ENCODE data around the gene ATP9A.

DNA sequence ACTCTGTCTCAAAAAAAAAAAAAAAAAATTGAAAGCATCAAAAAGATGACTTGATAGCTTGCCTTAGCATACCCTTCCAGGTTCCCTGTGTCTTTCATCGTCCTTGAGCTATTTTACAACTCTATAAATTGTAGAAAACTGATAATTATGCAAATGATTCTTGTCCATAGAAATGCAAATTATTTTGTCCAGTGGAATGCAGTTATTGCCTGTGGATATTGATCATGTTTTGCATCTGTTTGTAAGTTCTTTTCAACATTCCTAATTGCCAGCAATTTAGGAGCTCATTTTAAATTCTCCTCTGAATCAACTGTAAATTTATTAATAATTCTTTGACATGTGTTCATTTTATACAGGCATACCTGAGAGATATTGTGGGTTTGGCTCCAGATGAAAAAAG, 7.1 kb upstream of the ATP9A start:
- TF ChIP-seq SIN3A (IDR thresholded peaks at IDR 0.05; ENCODE audit: borderline replicate concordance, low read depth, low read length) (no peak), EP300 (IDR thresholded peaks at IDR 0.05; ENCODE audit: borderline replicate concordance in 1 of 2, low read depth in 1 of 2, low read length in 1 of 2) (no peak), SMC3 (IDR thresholded peaks at IDR 0.05; ENCODE audit: low read depth, low read length) (no peak), FOXM1 (IDR thresholded peaks at IDR 0.05; ENCODE audit: low read depth) (no peak), TAF1 (IDR thresholded peaks at IDR 0.05; ENCODE audit: borderline replicate concordance, low read depth, low read length) (no peak), GABPA (IDR thresholded peaks at IDR 0.05; ENCODE audit: low read depth) (no peak)
- TF ChIP-seq, protein P1, sequence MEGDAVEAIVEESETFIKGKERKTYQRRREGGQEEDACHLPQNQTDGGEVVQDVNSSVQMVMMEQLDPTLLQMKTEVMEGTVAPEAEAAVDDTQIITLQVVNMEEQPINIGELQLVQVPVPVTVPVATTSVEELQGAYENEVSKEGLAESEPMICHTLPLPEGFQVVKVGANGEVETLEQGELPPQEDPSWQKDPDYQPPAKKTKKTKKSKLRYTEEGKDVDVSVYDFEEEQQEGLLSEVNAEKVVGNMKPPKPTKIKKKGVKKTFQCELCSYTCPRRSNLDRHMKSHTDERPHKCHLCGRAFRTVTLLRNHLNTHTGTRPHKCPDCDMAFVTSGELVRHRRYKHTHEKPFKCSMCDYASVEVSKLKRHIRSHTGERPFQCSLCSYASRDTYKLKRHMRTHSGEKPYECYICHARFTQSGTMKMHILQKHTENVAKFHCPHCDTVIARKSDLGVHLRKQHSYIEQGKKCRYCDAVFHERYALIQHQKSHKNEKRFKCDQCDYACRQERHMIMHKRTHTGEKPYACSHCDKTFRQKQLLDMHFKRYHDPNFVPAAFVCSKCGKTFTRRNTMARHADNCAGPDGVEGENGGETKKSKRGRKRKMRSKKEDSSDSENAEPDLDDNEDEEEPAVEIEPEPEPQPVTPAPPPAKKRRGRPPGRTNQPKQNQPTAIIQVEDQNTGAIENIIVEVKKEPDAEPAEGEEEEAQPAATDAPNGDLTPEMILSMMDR (IDR thresholded peaks at IDR 0.05): no peak
- TF ChIP-seq, protein P2, sequence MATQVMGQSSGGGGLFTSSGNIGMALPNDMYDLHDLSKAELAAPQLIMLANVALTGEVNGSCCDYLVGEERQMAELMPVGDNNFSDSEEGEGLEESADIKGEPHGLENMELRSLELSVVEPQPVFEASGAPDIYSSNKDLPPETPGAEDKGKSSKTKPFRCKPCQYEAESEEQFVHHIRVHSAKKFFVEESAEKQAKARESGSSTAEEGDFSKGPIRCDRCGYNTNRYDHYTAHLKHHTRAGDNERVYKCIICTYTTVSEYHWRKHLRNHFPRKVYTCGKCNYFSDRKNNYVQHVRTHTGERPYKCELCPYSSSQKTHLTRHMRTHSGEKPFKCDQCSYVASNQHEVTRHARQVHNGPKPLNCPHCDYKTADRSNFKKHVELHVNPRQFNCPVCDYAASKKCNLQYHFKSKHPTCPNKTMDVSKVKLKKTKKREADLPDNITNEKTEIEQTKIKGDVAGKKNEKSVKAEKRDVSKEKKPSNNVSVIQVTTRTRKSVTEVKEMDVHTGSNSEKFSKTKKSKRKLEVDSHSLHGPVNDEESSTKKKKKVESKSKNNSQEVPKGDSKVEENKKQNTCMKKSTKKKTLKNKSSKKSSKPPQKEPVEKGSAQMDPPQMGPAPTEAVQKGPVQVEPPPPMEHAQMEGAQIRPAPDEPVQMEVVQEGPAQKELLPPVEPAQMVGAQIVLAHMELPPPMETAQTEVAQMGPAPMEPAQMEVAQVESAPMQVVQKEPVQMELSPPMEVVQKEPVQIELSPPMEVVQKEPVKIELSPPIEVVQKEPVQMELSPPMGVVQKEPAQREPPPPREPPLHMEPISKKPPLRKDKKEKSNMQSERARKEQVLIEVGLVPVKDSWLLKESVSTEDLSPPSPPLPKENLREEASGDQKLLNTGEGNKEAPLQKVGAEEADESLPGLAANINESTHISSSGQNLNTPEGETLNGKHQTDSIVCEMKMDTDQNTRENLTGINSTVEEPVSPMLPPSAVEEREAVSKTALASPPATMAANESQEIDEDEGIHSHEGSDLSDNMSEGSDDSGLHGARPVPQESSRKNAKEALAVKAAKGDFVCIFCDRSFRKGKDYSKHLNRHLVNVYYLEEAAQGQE (IDR thresholded peaks at IDR 0.05; ENCODE audit: low read depth, low read length): no peak
- TF ChIP-seq, protein P3, sequence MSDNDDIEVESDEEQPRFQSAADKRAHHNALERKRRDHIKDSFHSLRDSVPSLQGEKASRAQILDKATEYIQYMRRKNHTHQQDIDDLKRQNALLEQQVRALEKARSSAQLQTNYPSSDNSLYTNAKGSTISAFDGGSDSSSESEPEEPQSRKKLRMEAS (IDR thresholded peaks at IDR 0.05; ENCODE audit: low read depth): no peak
- TF ChIP-seq, protein P4, sequence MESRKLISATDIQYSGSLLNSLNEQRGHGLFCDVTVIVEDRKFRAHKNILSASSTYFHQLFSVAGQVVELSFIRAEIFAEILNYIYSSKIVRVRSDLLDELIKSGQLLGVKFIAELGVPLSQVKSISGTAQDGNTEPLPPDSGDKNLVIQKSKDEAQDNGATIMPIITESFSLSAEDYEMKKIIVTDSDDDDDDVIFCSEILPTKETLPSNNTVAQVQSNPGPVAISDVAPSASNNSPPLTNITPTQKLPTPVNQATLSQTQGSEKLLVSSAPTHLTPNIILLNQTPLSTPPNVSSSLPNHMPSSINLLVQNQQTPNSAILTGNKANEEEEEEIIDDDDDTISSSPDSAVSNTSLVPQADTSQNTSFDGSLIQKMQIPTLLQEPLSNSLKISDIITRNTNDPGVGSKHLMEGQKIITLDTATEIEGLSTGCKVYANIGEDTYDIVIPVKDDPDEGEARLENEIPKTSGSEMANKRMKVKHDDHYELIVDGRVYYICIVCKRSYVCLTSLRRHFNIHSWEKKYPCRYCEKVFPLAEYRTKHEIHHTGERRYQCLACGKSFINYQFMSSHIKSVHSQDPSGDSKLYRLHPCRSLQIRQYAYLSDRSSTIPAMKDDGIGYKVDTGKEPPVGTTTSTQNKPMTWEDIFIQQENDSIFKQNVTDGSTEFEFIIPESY (IDR thresholded peaks at IDR 0.05; ENCODE audit: borderline replicate concordance, low read depth): no peak
